Thoracic aorta (tissue), 2 donors: ENCODE data around the gene DIS3L2. TPM values are rescaled to one million over a fixed set of nuclear protein-coding genes. Genes with fewer than 3 reads are reported as not detected.
A peak's percentile ranks its signal among the peaks of the same experiment; 100 is the strongest.
"Not testable (repeated sequence)": the region's sequence is repeated elsewhere in the genome, so short reads cannot be mapped to it uniquely, and the experiment has no call there.

Experiments
- ATAC-seq: fragments of 150-250 bp; one replicate; pipeline ENCODE4 v1.8.0; 2017; ENCODE audit warnings: low read depth; ENCODE audit not compliant: insufficient number of reproducible peaks, low FRiP score
- DNase-seq: peaks from one replicate; pipeline ENCODE4 v3.0.0-alpha.2; 2020; ENCODE audit warnings: low spot score
- H3K27ac ChIP-seq, 2 donors: fragments of 200-600 bp; sonication (generic); 1 replicate in 1 of 2; 2 replicates in 1 of 2; pipeline ENCODE4 v1.5.1; 2016; ENCODE audit warnings: mild to moderate bottlenecking in 2 of 2, moderate library complexity in 2 of 2
- H3K27me3 ChIP-seq: fragments of 200-600 bp; sonication (generic); replicated peaks from 2 replicates; pipeline ENCODE4 v1.6.0; 2016; ENCODE audit warnings: mild to moderate bottlenecking; ENCODE audit not compliant: insufficient read depth
- H3K36me3 ChIP-seq: fragments of 200-600 bp; sonication (generic); one replicate; pipeline ENCODE4 v1.5.1; 2016
- H3K4me1 ChIP-seq, 2 donors: fragments of 200-600 bp; sonication (generic); 1 replicate in 1 of 2; 2 replicates in 1 of 2; pipeline versions ENCODE4 v1.5.1 to v1.6.0; 2016; ENCODE audit warnings: low read depth in 2 of 2, mild to moderate bottlenecking in 1 of 2; ENCODE audit not compliant: control insufficient read depth in 1 of 2
- H3K4me3 ChIP-seq: fragments of 200-600 bp; sonication (generic); 2 replicates; pipeline ENCODE4 v1.5.1; 2016; ENCODE audit warnings: mild to moderate bottlenecking
- H3K9me3 ChIP-seq: fragments of 200-600 bp; sonication (generic); 2 replicates; pipeline ENCODE4 v1.5.1; 2016
- total RNA-seq, 2 donors: library from RNA; depleted of rRNA; stranded (reverse); fragments of >200 nt; gene quantifications; one replicate each; pipeline versions ENCODE4 v1.1.0 to v1.2.3, GENCODE V29; 2016
- TF ChIP-seq, protein P1 (sequence below): fragments of 200-600 bp; sonication (generic); IDR thresholded peaks from one replicate; pipeline ENCODE4 v1.5.1; 2019; ENCODE audit warnings: antibody characterized with exemption

The DIS3L2 gene
- total RNA-seq, 2 donors from 2014 or later, result 26.4 to 32.5 TPM

DNA sequence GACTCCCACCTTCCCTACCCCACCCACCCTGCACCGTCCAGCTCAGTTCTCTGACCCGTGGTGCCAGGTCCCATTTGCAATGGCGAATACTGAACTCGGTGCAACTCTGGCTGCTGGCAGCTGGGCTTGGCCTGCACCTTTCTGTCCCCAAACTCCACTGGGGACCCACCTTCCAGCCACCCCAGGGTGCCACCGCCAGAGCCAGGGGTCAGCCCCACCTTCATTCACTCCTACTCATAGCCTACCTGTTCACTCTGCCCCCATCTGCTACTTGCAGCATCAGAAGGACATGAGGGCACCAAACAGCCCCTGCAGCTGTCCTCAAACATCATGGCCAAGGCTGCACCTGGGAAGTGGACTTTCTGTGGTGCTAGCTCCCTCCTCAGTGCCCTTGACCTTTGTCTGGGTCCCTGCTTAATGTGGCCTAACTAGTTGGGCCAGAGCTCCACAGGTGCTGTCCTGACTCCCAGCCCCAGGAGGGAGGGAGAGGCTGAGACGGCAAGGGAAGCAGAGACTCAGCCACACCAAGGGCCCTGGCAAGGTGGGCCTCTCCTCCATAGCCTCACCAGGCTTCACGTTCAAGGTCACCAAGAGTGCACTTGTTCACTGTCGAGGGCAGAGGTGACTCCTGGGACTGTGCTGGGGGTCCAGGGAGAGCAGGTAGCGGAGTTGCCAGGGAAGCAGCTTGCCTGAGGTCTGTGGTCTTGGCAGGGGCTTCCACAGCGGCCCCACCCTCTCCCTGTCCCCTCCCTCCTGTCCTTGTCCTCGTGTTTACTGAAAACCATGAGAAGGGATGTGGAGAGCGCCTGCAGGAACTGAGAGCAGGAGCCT, 365.0 kb downstream of the DIS3L2 start:
- not testable (repeated sequence) for H3K4me1 ChIP-seq, H3K9me3 ChIP-seq, H3K36me3 ChIP-seq, H3K27ac ChIP-seq, DNase-seq, ATAC-seq, H3K4me3 ChIP-seq, H3K27me3 ChIP-seq
- TF ChIP-seq, protein P1, sequence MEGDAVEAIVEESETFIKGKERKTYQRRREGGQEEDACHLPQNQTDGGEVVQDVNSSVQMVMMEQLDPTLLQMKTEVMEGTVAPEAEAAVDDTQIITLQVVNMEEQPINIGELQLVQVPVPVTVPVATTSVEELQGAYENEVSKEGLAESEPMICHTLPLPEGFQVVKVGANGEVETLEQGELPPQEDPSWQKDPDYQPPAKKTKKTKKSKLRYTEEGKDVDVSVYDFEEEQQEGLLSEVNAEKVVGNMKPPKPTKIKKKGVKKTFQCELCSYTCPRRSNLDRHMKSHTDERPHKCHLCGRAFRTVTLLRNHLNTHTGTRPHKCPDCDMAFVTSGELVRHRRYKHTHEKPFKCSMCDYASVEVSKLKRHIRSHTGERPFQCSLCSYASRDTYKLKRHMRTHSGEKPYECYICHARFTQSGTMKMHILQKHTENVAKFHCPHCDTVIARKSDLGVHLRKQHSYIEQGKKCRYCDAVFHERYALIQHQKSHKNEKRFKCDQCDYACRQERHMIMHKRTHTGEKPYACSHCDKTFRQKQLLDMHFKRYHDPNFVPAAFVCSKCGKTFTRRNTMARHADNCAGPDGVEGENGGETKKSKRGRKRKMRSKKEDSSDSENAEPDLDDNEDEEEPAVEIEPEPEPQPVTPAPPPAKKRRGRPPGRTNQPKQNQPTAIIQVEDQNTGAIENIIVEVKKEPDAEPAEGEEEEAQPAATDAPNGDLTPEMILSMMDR, result peak; percentile 36

DNA sequence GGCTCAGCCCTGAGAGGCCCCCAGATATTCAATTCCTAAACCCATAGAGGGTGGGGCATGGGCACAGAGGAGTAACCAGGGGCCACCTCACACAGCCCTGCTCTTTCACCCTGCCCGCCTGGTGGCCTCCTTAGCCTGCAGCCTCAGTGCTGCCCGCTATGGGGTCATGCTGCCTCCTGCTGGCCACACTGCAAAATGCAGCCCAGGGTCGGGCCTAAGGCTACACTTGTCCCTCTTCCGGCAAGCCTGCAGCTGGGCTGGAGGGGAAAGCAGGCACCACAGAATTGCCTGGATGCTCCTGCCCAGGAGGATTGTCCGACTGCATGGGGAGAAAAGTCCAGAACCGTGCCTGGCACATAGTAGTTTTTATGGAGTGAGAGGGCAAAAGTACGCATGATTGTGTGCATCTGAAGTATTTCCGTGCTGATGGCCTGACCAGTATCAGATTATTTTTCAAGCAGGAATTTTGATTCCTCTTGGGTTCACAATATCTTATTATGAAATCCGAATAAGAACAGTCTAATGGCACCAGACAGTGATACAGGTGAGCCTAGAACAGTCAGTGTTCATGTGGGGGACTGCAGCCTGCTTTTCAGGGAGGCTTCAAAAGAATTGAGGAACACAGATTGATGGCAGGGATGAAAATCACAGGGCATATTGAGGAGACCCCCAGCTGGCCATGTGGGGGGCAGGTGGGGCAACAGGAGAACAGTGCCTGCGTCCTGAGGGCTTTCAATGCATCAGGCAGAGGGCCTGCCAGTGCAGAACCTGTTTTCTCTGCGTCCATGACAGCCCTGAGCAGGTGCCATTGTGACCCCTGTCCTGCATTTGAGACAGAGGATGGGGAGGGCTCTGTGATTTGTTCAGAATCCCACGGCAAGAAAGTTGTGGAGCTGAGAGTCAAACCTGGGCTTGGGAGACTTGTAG, 365.9 kb downstream of the DIS3L2 start:
- ATAC-seq (no peak), DNase-seq (no peak)
- H3K9me3 ChIP-seq, result no peaks in the 10 kb centered on the region
- no peaks in the 10 kb centered on the region for H3K27me3 ChIP-seq
- H3K4me3 ChIP-seq, result no peak overlapping the region
- H3K27ac ChIP-seq, result no peak overlapping the region
- TF ChIP-seq, protein P1, result peak; percentile 72
- no peaks in the 10 kb centered on the region for H3K36me3 ChIP-seq
- no peaks in the 10 kb centered on the region for H3K4me1 ChIP-seq

GRCh38 chr2:232328032-232328422, 366.5 kb downstream of the DIS3L2 start:
- H3K27ac ChIP-seq, result no peak overlapping the region
- TF ChIP-seq, protein P1, result no peak
- H3K9me3 ChIP-seq, result no peaks in the 10 kb centered on the region
- ATAC-seq, result no peak
- DNase-seq, result no peak
- no peaks in the 10 kb centered on the region for H3K4me1 ChIP-seq
- H3K4me3 ChIP-seq, result no peak overlapping the region
- no peaks in the 10 kb centered on the region for H3K27me3 ChIP-seq
- H3K36me3 ChIP-seq, result no peaks in the 10 kb centered on the region

DNA sequence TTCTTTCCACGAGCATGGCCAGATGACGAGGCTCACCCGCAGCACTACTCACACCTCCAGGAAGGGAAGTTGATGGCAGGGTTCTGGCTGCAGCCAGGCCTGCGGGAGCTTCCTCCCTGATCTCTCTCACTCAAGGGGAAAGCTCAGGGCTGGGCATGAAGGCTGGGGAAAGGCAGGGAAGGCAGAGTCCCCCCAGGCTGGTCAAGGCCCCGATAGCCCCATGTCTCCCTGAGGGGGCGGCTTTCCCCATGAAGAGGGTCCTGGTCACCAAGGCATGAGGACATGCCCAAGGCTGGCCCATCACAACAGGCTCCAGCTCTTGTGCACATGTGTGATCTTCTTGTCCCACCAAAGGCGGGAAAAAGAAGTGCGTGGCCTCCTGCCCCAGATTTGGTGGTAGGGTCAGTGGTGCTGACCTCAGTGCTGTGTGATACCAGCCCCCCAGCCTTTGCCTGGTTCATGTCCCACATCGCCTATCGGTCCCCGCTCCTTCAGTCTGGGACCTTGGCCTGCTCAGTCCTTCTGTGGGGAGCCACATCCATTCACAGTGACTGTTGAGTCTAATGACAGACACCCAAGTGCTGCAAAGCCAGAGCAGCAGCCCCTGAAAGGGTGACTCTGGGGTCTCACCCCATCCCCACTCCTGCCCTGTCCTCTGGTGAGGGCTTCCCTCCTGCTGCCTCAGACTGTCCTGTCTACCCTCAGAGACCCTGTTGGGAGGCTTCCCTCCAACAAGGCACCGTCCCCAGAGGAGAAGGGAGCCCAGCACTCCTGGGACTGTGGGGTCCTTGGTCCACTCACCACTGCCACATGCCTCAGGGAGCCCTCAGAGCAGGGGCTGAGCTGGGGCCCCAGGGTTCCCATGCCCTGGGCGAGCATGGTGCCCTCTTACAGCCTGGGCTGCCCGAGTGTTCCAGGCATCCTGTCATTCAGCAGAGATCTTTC, 367.3 kb downstream of the DIS3L2 start:
- Histone ChIP-seq H3K9me3 (no peaks in the 10 kb centered on the region), H3K4me1 (no peaks in the 10 kb centered on the region), H3K27me3 (no peaks in the 10 kb centered on the region), H3K36me3 (peaks cover 2% of the 10 kb centered on the region), H3K27ac (no peak overlapping the region), H3K4me3 (no peak overlapping the region)
- DNase-seq (no peak), ATAC-seq (no peak)
- TF ChIP-seq, protein P1, result no peak
